H1 (cell line): ENCODE measurements around the gene FGF4. TPM values are rescaled to one million over a fixed set of nuclear protein-coding genes. Genes with fewer than 3 reads are reported as not detected.

Experiments used
- CTCF ChIA-PET: fragments of 300-600 bp; sonication (Branson Sonifier 250); formaldehyde crosslinking; loops from one replicate; lab custom pipeline; 2021; ENCODE audit not compliant: partially characterized antibody; lab: Charles Lee
- POLR2A ChIA-PET: fragments of 300-600 bp; sonication (Branson Sonifier 250); formaldehyde crosslinking; loops from one replicate; lab custom pipeline; 2021; ENCODE audit warnings: inconsistent platforms; ENCODE audit not compliant: partially characterized antibody; lab: Charles Lee
- DNase-seq, 2 experiments: peaks; one replicate each; pipeline versions ENCODE4 v3.0.0 to v3.0.0-alpha.2; 2010 to 2022; ENCODE audit warnings: low spot score in 2 of 2, low read depth in 1 of 2, mixed read lengths in 1 of 2
- FAIRE-seq: peaks from 2 replicates; lab custom pipeline; 2011; peaks lifted over from hg19 to GRCh38; lab: Jason Lieb, UNC
- H2AFZ ChIP-seq: 2 replicates; pipeline ENCODE4 v1.8.1; 2012; ENCODE audit warnings: low read length, inconsistent platforms
- H2AK5ac ChIP-seq: 2 replicates; pipeline ENCODE4 v1.6.1; 2013; ENCODE audit warnings: low read depth, low read length
- H2BK120ac ChIP-seq: replicated peaks from 2 replicates; pipeline ENCODE3; 2013; ENCODE audit warnings: low read depth, low read length, inconsistent platforms
- H2BK12ac ChIP-seq: 2 replicates; pipeline ENCODE4 v1.6.1; 2013; ENCODE audit warnings: low read depth, low read length
- H2BK15ac ChIP-seq: 2 replicates; pipeline ENCODE4 v1.6.1; 2013; ENCODE audit warnings: low read length
- H2BK20ac ChIP-seq: 2 replicates; pipeline ENCODE4 v1.6.1; 2013; ENCODE audit warnings: low read length
- H2BK5ac ChIP-seq: 2 replicates; pipeline ENCODE4 v1.6.1; 2013; ENCODE audit warnings: low read depth, low read length
- H3K14ac ChIP-seq: 2 replicates; pipeline ENCODE4 v1.6.1; 2013; ENCODE audit warnings: inconsistent platforms; ENCODE audit not compliant: insufficient read length
- H3K18ac ChIP-seq: 2 replicates; pipeline ENCODE4 v1.6.1; 2013; ENCODE audit warnings: low read length; ENCODE audit errors: extremely low read depth
- H3K23ac ChIP-seq: 2 replicates; pipeline ENCODE4 v1.6.1; 2013; ENCODE audit warnings: inconsistent platforms; ENCODE audit not compliant: insufficient read length
- H3K23me2 ChIP-seq: 2 replicates; pipeline ENCODE4 v1.6.1; 2013; ENCODE audit warnings: low read depth, low read length
- H3K27ac ChIP-seq: 2 replicates; pipeline ENCODE4 v1.6.1; 2011; ENCODE audit warnings: low read depth, low read length, inconsistent platforms
- H3K27me3 ChIP-seq, 4 experiments: replicated peaks in 1 of 4; 1 replicate in 1 of 4; 2 replicates in 3 of 4; pipeline versions ENCODE4 v1.6.1 to v1.8.1; 2011 to 2013; ENCODE audit warnings: low read length in 3 of 4, mild to moderate bottlenecking in 3 of 4, inconsistent platforms in 2 of 4, mixed read lengths in 2 of 4, moderate library complexity in 1 of 4; ENCODE audit not compliant: control insufficient read depth in 3 of 4, insufficient read depth in 3 of 4; ENCODE audit errors: extremely low read depth in 1 of 4
- H3K36me3 ChIP-seq, 4 experiments: 2 replicates each; pipeline versions ENCODE4 v1.6.1 to v1.8.1; 2011 to 2013; ENCODE audit warnings: mild to moderate bottlenecking in 4 of 4, low read length in 3 of 4, moderate library complexity in 2 of 4, control low read depth in 1 of 4, inconsistent platforms in 1 of 4; ENCODE audit not compliant: insufficient read depth in 4 of 4, control insufficient read depth in 2 of 4
- H3K4ac ChIP-seq: replicated peaks from 2 replicates; pipeline ENCODE3; 2013; ENCODE audit warnings: low read length, low read depth, mixed read lengths, inconsistent platforms; ENCODE audit not compliant: insufficient read length
- H3K4me1 ChIP-seq, 4 experiments: replicated peaks in 1 of 4; 1 replicate in 1 of 4; 2 replicates in 3 of 4; pipeline versions ENCODE4 v1.6.1 to v1.8.1; 2011 to 2013; ENCODE audit warnings: low read length in 3 of 4, inconsistent platforms in 2 of 4, mixed read lengths in 1 of 4; ENCODE audit not compliant: insufficient read depth in 4 of 4, control insufficient read depth in 3 of 4
- H3K4me2 ChIP-seq, 2 experiments: 2 replicates each; pipeline versions ENCODE4 v1.6.1 to v1.8.1; 2011 to 2013; ENCODE audit warnings: low read depth in 2 of 2, low read length in 2 of 2, control low read depth in 1 of 2, inconsistent platforms in 1 of 2, mild to moderate bottlenecking in 1 of 2; ENCODE audit not compliant: insufficient read depth in 1 of 2
- H3K4me3 ChIP-seq, 4 experiments: fragments of 200-600, 300-600 bp in 1 of 4; sonication (generic), shearing (Covaris generic), sonication (Bioruptor Twin) in 1 of 4; 2 replicates each; pipeline versions ENCODE4 v1.5.1 to v1.8.1; 2011 to 2016; ENCODE audit warnings: low read length in 4 of 4, low read depth in 3 of 4, control low read depth in 2 of 4, inconsistent platforms in 2 of 4, mild to moderate bottlenecking in 2 of 4, mixed read lengths in 1 of 4, moderate library complexity in 1 of 4; ENCODE audit not compliant: insufficient read depth in 2 of 4; ENCODE audit errors: extremely low read depth in 1 of 4
- H3K56ac ChIP-seq: replicated peaks from 2 replicates; pipeline ENCODE3; 2013; ENCODE audit warnings: low read depth, mild to moderate bottlenecking, mixed read lengths, low read length, inconsistent platforms; ENCODE audit not compliant: insufficient read length
- H3K79me1 ChIP-seq: 2 replicates; pipeline ENCODE4 v1.6.1; 2013; ENCODE audit warnings: low read depth, low read length, control low read depth
- H3K79me2 ChIP-seq, 2 experiments: 2 replicates each; pipeline versions ENCODE4 v1.6.1 to v1.8.1; 2012 to 2013; ENCODE audit warnings: low read length in 2 of 2, mild to moderate bottlenecking in 2 of 2, inconsistent platforms in 1 of 2; ENCODE audit not compliant: insufficient read depth in 2 of 2, control insufficient read depth in 1 of 2
- H3K9ac ChIP-seq, 4 experiments: replicated peaks in 1 of 4; 1 replicate in 1 of 4; 2 replicates in 3 of 4; pipeline versions ENCODE4 v1.6.1 to v1.8.1; 2011 to 2013; ENCODE audit warnings: low read depth in 3 of 4, low read length in 3 of 4, control low read depth in 2 of 4, mild to moderate bottlenecking in 2 of 4, moderate library complexity in 2 of 4, inconsistent platforms in 1 of 4; ENCODE audit errors: extremely low read depth in 1 of 4
- H3K9me3 ChIP-seq, 2 experiments: 2 replicates each; pipeline versions ENCODE4 v1.6.1 to v1.8.1; 2012 to 2013; ENCODE audit warnings: mild to moderate bottlenecking in 2 of 2, moderate library complexity in 2 of 2, control low read depth in 1 of 2, inconsistent platforms in 1 of 2, low read depth in 1 of 2, low read length in 1 of 2, mixed read lengths in 1 of 2; ENCODE audit not compliant: insufficient read depth in 2 of 2
- H4K20me1 ChIP-seq, 2 experiments: replicated peaks in 1 of 2; 2 replicates each; pipeline versions ENCODE3 to v1.8.1; 2011 to 2013; ENCODE audit warnings: inconsistent platforms in 2 of 2, low read length in 2 of 2, mild to moderate bottlenecking in 1 of 2; ENCODE audit not compliant: insufficient read depth in 2 of 2, control insufficient read depth in 1 of 2
- H4K5ac ChIP-seq: 2 replicates; pipeline ENCODE4 v1.6.1; 2013; ENCODE audit warnings: low read length, low read depth, mixed read lengths, inconsistent platforms; ENCODE audit not compliant: insufficient read length
- H4K8ac ChIP-seq: 2 replicates; pipeline ENCODE4 v1.8.0; 2013; ENCODE audit warnings: mild to moderate bottlenecking, moderate library complexity, low read length, inconsistent platforms; ENCODE audit not compliant: insufficient read depth; ENCODE audit errors: extremely low read depth
- H4K91ac ChIP-seq: replicated peaks from 2 replicates; pipeline ENCODE3; 2013; ENCODE audit warnings: low read length, mixed read lengths, inconsistent platforms; ENCODE audit not compliant: insufficient read length
- CHD1 ChIP-seq: IDR thresholded peaks from 2 replicates; pipeline ENCODE4 v1.6.1; 2012; ENCODE audit warnings: low read depth, low read length, improper control_type of control experiment
- CHD2 ChIP-seq: IDR thresholded peaks from 2 replicates; pipeline ENCODE4 v1.6.1; 2012; ENCODE audit warnings: low read length, improper control_type of control experiment
- PHF8 ChIP-seq: fragments of 200-600 bp; sonication (generic); conservative IDR thresholded peaks from 2 replicates; pipeline ENCODE4 v1.7.1; 2012; ENCODE audit warnings: low read depth, mild to moderate bottlenecking, inconsistent platforms, low read length, moderate library complexity
- RXRA ChIP-seq: IDR thresholded peaks from 2 replicates; pipeline ENCODE4 v1.6.1; 2011; ENCODE audit warnings: low read depth, mild to moderate bottlenecking, low read length, moderate library complexity; ENCODE audit not compliant: insufficient read depth
- TCF12 ChIP-seq: IDR thresholded peaks from 2 replicates; pipeline ENCODE4 v1.6.1; 2011; ENCODE audit warnings: low read depth, mild to moderate bottlenecking, low read length
- WGBS, 2 experiments: shearing (Covaris generic) in 1 of 2; methylation state at CpG; one replicate each; pipeline versions ENCODE4 v1.1.6 to v1.1.7; 2013 to 2015; ENCODE audit warnings: low lambda C conversion rate in 2 of 2, mixed read lengths in 2 of 2, inconsistent platforms in 1 of 2, low coverage in 1 of 2, missing lambda C conversion rate in 1 of 2; ENCODE audit not compliant: insufficient replicate concordance in 2 of 2, insufficient coverage in 1 of 2, insufficient read length in 1 of 2; ENCODE audit errors: extremely low coverage in 1 of 2, missing lambda C conversion rate in 1 of 2; 5-methylcytosine and 5-hydroxymethylcytosine counted together
- polyA plus RNA-seq, 7 experiments: library from polyadenylated mRNA; depleted of rRNA in 3 of 7; stranded (reverse) in 5 of 7; unstranded in 2 of 7; fragments of >200 nt in 5 of 7; fragments of 200-250 nt in 2 of 7; gene quantifications; 1 replicate in 5 of 7; 2 replicates in 1 of 7; 4 replicates in 1 of 7; pipeline versions ENCODE4 v1.2.1 to v1.2.3, GENCODE V29; 2011 to 2013; ENCODE audit warnings: missing spikeins in 2 of 7, mixed read lengths in 2 of 7
- total RNA-seq: library from RNA; stranded (reverse); fragmentation: NEBNext Ultra II Directional; extraction: Animal tissue kit (Norgen Biotek cat#: 25700); gene quantifications from 2 replicates; pipeline ENCODE4 v1.2.1, GENCODE V29; 2021

The FGF4 gene
- total and polyA plus RNA-seq, 2 of the 8 experiments (the other 6 are each of a cell fraction or from before 2014, with no cell fraction given), result 0.57 to 2.0 TPM

DNA sequence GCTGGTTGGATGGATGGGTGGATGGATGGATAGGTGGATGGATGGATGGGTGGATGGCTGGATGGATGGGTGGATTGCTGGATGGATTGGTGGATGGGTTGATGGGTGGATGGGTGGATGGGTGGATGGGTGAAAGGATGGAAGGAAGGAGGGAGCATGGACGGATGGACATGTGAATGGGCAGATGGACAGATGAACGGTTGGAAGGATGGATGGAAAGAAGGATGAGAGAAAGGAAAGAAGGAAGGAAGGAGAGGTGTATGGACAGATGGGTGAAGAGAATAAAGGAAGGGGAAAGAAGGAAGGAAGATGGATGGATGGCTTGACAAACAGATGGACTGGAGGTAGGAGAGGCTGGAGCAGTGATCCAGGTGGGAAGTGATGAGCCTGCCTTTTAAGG is 38.7 kb upstream of the FGF4 start:
- H3K27ac ChIP-seq, result no peak overlapping the region
- ChIA-PET CTCF (no interaction called here), POLR2A (no interaction called here)
- no peak overlapping the region for H3K4me3 ChIP-seq
- peaks cover 0 to 4% (median 0%) of the 10 kb centered on the region in 4 experiments; a peak in 1 of 8 replicates for H3K36me3 ChIP-seq
- 0 out of 2 replicates have a peak overlapping the region, but pooled peaks have one; percentile 17 for H2BK12ac ChIP-seq
- H4K8ac ChIP-seq, result no peak overlapping the region
- H3K4me2 ChIP-seq, result no peak overlapping the region
- peaks cover 26% of the 10 kb centered on the region; the same call in 1 of the 2 replicates for H3K23me2 ChIP-seq
- H2AFZ ChIP-seq, result no peak overlapping the region
- no peak overlapping the region for H3K14ac ChIP-seq
- H3K9me3 ChIP-seq, result no peaks in the 10 kb centered on the region
- H4K91ac ChIP-seq, result no peak overlapping the region
- peak overlapping the region; percentile 24; the same call in 1 of the 2 replicates for H2AK5ac ChIP-seq
- H3K4me1 ChIP-seq, result peaks cover 0 to 19% (median 9%) of the 10 kb centered on the region in 4 experiments; a peak in 6 of 7 replicates
- no peak overlapping the region for H3K9ac ChIP-seq
- H3K79me1 ChIP-seq, result no peaks in the 10 kb centered on the region; the same call in 1 of the 2 replicates
- H2BK5ac ChIP-seq, result no peak overlapping the region
- H3K27me3 ChIP-seq, result peaks cover 36 to 48% (median 45%) of the 10 kb centered on the region in 4 experiments
- no peak overlapping the region for H2BK120ac ChIP-seq
- TF ChIP-seq RXRA (no peak), CHD2 (no peak), PHF8 (no peak), TCF12 (no peak), CHD1 (no peak)
- no peak overlapping the region for H4K5ac ChIP-seq
- H2BK20ac ChIP-seq, result no peak overlapping the region
- WGBS, 2 experiments, result 93 to 100% methylated on average over 1 to 2 of the region's 2 CpGs
- H4K20me1 ChIP-seq, result peaks cover 0 to 4% of the 10 kb centered on the region in 2 experiments
- H3K4ac ChIP-seq, result no peak overlapping the region
- DNase-seq (no peak), FAIRE-seq (no peak)
- H2BK15ac ChIP-seq, result no peak overlapping the region
- no peak overlapping the region for H3K18ac ChIP-seq
- H3K79me2 ChIP-seq, result no peaks in the 10 kb centered on the region
- no peak overlapping the region for H3K56ac ChIP-seq
- H3K23ac ChIP-seq, result no peak overlapping the region
